GM10266 (cell line): Measurements from ENCODE around the gene FXR1.
"Not testable (repeated sequence)": the region's sequence is repeated elsewhere in the genome, so short reads cannot be mapped to it uniquely, and the experiment has no call there.

Experiments
- DNase-seq: peaks from one replicate; pipeline ENCODE4 v3.0.0; 2012; ENCODE audit errors: extremely low spot score
- TF ChIP-seq, protein P1 (sequence below): IDR thresholded peaks from 2 replicates; pipeline ENCODE4 v1.5.1; 2012; ENCODE audit warnings: mild to moderate bottlenecking, low read depth; ENCODE audit not compliant: control insufficient read depth, insufficient read depth; ENCODE audit errors: missing control alignments

Gene FXR1

GRCh38 chr3:180973543-180973942 is 61.1 kb downstream of the FXR1 start:
- DNase-seq: no peak
- TF ChIP-seq, protein P1, sequence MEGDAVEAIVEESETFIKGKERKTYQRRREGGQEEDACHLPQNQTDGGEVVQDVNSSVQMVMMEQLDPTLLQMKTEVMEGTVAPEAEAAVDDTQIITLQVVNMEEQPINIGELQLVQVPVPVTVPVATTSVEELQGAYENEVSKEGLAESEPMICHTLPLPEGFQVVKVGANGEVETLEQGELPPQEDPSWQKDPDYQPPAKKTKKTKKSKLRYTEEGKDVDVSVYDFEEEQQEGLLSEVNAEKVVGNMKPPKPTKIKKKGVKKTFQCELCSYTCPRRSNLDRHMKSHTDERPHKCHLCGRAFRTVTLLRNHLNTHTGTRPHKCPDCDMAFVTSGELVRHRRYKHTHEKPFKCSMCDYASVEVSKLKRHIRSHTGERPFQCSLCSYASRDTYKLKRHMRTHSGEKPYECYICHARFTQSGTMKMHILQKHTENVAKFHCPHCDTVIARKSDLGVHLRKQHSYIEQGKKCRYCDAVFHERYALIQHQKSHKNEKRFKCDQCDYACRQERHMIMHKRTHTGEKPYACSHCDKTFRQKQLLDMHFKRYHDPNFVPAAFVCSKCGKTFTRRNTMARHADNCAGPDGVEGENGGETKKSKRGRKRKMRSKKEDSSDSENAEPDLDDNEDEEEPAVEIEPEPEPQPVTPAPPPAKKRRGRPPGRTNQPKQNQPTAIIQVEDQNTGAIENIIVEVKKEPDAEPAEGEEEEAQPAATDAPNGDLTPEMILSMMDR: no peak

DNA sequence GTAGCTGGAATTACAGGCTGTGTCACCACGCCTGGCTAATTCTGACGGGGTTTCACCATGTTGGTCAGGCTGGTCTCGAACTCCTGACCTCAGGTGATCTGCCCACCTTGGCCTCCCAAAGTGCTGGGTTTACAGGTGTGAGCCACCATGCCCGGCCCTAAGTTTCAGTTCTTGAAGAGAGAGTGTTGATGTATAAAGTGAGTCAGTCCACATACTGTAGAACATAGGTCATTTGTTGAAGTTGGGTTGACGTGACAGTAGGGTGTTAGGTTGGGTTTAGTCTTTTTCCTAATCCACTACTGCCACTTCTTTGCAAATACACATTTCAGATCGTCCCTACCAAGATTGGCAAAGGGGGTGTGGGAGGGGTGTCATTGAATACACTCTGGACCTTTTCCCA is 61.8 kb downstream of the FXR1 start:
- no peak for DNase-seq

DNA sequence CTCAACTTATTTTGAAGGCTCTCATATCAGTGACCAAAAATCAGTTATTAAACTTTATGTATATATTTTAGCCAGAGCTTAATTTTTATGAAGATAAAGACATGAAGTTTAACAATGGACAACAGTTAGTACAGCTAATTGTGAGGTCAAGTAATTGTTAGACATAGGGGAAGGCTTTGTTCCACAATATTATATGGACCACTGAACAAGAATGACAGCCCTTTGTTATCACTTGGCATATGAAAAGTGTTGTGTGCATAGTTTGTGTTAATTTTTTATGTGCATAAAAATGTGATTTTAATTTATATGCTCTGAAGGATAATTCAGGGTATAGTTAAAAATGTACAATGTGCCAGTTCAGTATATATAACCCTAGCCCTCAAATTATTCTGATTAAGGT is 65.0 kb downstream of the FXR1 start:
- TF ChIP-seq, protein P1: no peak
- no peak for DNase-seq

More for the DNA sequence above, 61.8 kb downstream of the FXR1 start:
- TF ChIP-seq, protein P1: no peak

- TF ChIP-seq, protein P1: no peak
- no peak for DNase-seq
Observed at GRCh38 chr3:180979961-180980360, 67.5 kb downstream of the FXR1 start.

- DNase-seq: no peak
Observed at GRCh38 chr3:180980611-180981010, 68.1 kb downstream of the FXR1 start.

DNA sequence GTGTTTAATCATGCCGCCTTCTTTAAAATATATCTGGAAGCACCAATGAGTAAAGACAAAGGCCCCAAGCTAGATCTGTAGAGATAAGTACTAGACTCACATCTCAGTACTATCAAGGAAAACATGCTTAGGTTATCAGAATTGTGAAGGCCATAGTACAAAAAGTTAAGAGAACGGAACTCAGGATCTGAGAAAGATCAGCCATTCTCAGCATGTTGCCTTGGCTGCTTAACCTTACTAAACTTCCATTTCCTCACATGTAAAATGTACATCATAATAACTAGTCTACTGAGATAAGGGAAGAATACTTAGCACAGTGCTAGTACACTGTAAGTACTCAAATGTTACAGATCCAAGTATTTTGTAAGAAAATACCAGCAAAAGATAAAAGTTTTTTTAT is 69.4 kb downstream of the FXR1 start:
- DNase-seq: no peak
- TF ChIP-seq, protein P1: no peak

More at GRCh38 chr3:180980611-180981010, 68.1 kb downstream of the FXR1 start:
- TF ChIP-seq, protein P1: no peak

DNA sequence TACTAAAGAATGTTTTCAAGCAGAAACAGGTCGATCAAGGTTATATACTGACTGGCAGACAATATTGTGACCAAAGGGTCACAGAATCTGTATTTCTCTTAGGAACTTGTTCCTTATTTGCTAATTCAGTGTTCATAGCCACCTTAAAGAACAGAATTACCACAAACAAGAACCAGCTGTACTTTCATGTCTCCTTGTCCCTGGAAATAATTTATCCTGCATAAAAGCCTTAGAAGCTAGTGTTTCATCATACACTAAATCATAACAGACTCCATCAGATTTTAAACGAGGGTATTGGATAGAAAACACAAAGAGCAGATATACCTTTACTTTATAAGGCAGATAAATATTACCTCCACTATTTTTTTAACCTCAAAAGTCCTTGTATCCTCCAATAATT is 70.7 kb downstream of the FXR1 start:
- TF ChIP-seq, protein P1: no peak

GRCh38 chr3:180986366-180986765 is 73.9 kb downstream of the FXR1 start:
- not testable (repeated sequence) for DNase-seq

More for the DNA sequence above, 70.7 kb downstream of the FXR1 start:
- DNase-seq: no peak
